ENCODE results near the gene KSR1.

- TF ChIP-seq YY1 (IDR thresholded peaks at IDR 0.05; ENCODE audit: low read depth) (no peak), REST (IDR thresholded peaks at IDR 0.05; ENCODE audit: low read depth) (no peak), RAD21 (IDR thresholded peaks at IDR 0.05; ENCODE audit: low read depth) (no peak), EP300 (IDR thresholded peaks at IDR 0.05; ENCODE audit: borderline replicate concordance) (no peak), CREB1 (IDR thresholded peaks at IDR 0.05; ENCODE audit: low read depth) (no peak), TAF1 (IDR thresholded peaks at IDR 0.05; ENCODE audit: low read depth) (no peak), NFIC (IDR thresholded peaks at IDR 0.05) (no peak), MAX (IDR thresholded peaks at IDR 0.05) (no peak), EGR1 (IDR thresholded peaks at IDR 0.05) (no peak)
These were observed 79.1 kb downstream of the KSR1 start for GRCh38 chr17:27535178-27535928.
